VCaP (cell line): Measurements from ENCODE around the gene KDM6A.
"Not testable (repeated sequence)": the region's sequence is repeated elsewhere in the genome, so short reads cannot be mapped to it uniquely, and the experiment has no call there.

ENCODE experiments used
- H3K27ac ChIP-seq: fragments of 450-650 bp; 2 replicates; pipeline ENCODE4 v1.5.1; 2017
- TF ChIP-seq, protein P1 (sequence below): fragments of 450-650 bp; conservative IDR thresholded peaks from 2 replicates; pipeline ENCODE4 v1.5.1; 2017; ENCODE audit warnings: mild to moderate bottlenecking, moderate library complexity

The KDM6A gene

DNA sequence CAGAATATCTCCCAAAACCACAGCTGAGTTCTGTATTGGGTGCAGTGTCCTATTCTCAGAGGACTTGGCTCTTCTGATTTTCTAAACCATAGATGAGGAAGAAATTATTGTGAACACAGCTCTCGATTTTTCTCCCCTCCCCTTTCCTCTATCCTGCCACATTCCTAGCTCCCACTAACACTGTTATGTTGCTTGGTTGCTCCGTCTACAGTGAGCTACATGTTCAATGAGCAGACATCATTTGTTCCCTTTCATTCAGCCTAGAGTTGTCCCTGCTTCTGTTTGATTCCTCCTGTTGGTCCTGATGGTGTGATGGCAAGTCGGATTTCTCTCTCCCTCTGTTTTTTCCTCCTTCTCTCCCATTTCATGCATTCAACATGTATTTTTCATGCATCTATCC lies 261.8 kb downstream of the KDM6A start:
- H3K27ac ChIP-seq: no peak overlapping the region
- TF ChIP-seq, protein P1, sequence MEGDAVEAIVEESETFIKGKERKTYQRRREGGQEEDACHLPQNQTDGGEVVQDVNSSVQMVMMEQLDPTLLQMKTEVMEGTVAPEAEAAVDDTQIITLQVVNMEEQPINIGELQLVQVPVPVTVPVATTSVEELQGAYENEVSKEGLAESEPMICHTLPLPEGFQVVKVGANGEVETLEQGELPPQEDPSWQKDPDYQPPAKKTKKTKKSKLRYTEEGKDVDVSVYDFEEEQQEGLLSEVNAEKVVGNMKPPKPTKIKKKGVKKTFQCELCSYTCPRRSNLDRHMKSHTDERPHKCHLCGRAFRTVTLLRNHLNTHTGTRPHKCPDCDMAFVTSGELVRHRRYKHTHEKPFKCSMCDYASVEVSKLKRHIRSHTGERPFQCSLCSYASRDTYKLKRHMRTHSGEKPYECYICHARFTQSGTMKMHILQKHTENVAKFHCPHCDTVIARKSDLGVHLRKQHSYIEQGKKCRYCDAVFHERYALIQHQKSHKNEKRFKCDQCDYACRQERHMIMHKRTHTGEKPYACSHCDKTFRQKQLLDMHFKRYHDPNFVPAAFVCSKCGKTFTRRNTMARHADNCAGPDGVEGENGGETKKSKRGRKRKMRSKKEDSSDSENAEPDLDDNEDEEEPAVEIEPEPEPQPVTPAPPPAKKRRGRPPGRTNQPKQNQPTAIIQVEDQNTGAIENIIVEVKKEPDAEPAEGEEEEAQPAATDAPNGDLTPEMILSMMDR: no peak

DNA sequence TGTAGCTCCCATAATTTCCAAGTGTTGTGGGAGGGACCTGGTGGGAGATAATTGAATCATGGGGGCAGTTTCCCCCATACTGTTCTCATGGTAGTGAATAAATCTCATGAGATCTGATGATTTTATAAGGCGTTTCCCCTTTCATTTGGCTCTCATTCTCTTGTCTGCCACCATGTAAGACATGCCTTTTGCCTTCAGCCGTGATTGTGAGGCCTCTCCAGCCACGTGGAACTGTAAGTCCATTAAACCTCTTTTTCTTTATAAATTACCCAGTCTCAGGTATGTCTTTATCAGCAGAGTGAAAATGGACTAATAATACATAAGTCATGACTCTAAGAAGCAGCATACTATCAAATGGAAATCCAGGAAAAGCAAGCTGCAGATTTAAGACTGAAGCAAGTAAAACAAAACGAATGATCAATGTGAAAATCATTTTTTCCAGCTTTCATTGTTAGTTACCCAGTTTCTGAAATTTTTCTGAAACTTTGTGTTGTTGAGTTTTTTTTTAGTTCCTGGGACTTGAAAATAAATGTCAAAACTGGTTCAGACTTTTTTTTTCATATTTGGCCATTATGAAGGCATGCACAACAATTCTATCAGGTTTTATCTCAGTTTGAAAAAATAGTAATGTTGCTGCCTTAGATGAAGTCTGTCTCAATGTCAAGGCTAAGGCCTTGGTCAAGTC lies 262.5 kb downstream of the KDM6A start:
- H3K27ac ChIP-seq: not testable (repeated sequence)

DNA sequence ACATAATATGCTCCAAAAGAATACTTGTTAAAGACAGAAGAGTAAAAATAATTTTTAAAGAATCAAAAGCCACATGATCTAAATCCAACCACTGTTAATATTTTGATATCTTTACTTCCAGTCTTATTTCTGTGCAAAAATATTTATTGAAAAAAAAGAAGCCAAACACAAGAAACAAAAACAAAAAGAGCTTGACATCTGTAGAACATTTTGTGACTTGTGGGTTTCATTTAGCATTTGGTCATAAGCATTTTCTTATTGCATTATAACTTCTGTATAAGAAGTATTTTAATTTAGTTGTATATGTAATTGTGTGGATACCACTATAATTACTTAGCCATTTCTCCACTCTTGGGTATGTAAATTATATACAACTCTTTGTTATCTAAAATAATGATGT lies 264.5 kb downstream of the KDM6A start:
- TF ChIP-seq, protein P1: no peak

DNA sequence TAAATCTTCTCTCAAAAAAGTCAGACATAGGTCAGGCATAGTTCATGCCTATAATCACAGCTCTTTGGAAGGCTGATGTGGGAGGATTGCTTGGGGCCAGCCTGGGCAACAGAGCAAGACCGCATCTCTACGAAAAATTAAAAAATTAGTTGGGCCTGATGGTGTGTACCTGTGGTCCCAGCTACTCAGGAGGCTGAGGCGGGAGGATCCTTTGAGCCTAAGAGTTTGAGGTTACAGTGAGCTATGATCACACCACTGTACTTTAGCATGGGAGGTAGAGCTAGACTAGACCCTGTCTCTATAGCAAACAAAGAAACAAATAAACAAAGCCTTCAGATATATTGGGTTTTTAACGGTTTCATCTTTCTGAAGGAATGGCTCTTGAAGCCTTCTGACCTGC lies 265.5 kb downstream of the KDM6A start:
- no peak overlapping the region for H3K27ac ChIP-seq
- TF ChIP-seq, protein P1: no peak

More for the DNA sequence above, 264.5 kb downstream of the KDM6A start:
- no peak overlapping the region for H3K27ac ChIP-seq

DNA sequence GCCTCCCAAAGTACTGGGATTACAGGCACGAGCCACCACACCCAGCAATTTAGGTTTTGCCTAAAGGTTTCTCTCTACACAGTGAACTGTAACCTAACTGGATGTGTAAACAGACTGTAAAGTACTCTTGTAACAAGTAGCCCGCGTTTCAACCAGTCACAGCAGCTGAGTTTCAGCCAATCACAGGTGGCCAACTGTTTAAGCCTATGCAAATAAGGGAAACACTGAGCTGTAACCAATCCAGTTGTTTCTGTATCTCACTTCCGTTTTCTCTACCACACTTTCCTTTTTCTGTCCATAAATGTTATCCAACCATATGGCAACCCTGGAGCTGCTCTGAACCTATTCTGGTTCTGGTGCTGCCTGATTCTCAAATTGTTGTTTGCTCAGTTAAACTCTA lies 267.8 kb downstream of the KDM6A start:
- no peak overlapping the region for H3K27ac ChIP-seq
- TF ChIP-seq, protein P1: no peak

DNA sequence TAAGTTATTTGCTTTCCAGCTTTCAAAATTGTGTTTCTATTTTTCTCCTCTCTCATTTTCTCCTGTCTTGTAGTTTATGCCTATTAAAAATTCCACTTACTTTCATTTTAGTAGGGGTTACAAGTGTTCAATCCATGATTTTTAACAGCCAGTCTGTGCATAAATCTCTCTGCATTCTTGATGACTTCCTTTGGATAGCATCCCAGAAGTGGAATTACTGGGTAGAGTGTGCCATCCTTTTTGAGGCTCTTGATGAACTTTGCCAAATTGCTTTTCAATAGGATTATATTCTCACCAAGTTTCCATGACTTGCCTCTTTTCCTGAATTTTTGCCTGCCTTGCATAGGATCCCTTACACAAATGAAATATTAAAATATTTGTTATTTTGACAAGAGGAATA lies 269.2 kb downstream of the KDM6A start:
- no peak overlapping the region for H3K27ac ChIP-seq
- TF ChIP-seq, protein P1: no peak

DNA sequence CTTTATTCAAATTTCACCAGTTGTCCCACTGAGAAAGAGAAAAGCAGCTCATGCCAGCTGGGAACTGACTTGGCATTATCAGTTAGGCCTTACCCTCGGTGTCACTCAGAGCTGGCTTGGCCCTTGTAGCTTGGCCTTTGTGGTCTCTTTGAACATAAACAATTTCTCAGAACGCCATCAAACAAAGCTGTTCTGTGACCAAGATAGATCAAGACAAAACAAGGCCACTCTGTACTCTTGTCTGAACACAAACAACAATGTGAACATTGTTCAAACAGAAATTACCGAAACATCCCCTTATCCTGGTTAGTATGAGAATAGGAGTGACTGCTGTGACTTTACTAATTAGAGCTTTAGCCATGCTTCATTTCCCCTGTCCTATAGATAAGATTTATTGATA lies 270.5 kb downstream of the KDM6A start:
- TF ChIP-seq, protein P1: no peak
- no peak overlapping the region for H3K27ac ChIP-seq

DNA sequence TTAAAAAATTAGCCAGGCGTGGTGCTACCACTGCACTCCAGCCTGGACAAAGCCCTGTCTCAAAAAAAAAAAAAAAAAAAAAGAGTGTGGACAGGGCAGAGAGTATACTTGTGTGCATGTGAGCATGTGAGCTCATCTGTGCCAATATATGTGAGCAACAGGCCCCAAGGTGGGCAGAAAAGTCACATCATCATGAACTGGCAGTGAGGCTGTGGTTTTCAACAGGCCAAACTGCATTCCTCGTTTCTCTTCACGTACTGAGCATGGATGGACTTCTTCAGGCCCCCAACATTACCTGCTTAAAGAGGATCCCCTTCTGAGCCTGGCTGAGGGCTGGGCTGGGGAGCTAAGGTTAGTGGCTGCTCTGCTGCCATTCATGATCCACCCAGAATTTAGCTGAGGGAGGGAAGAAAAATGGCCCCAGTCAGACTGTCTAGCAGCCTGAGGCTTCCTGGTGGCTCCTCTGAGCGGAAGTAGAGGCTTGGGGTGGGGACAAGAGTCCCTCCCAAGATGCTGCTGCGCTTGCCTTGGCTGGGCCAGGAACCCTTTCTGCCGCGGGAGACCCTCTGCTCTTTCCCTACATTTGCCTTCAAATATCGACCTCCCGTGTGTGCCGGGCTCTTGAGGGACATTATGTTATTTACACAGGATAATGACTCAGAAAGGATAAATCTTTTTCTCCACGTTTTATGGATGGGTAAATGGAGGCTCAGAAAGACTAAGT lies 272.7 kb downstream of the KDM6A start:
- TF ChIP-seq, protein P1: no peak
- H3K27ac ChIP-seq: no peak overlapping the region
